Measurements from ENCODE around the gene BAIAP2L1.
"Not testable (repeated sequence)": the region's sequence is repeated elsewhere in the genome, so short reads cannot be mapped to it uniquely, and the experiment has no call there.

The BAIAP2L1 gene

DNA sequence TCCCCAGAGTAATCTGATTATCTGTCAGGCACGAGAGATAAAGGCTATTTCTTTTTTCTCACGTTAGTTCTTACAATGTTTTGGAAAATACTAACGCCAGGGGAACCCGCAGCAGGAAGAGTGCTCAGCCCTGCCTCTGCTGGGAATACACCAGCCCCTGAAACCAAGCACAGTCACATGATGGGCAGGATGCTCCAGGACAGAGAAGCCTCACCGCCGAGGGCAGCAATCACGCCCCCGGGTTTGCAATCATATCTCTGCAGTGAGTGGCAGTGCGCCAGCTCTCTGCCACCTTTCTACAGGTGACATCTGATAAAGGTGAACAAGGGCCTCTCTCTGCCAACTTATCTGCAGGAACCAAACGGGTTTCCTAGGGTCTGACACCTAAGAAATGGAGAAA is 79.6 kb downstream of the BAIAP2L1 start:
- no peak for DNase-seq (ENCODE audit: low spot score)

DNA sequence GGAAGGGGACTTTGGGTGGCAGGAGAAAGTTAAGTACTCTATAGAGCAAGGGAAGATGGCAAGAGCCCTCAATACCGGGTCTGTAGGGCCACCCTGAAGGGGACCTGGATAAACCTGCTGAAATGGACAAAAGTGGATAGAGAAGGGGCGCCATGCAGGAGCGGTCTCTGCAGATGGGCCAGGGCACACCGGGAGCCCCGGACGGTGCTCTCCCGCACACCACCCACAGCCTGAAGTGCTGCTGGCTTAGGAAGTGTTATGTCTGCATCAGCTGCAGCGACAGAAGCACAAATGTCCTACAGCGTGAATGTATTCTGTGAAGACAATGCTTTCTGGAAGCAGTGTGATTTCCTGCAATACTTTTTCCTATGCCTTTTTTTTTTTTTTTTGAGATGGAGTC is 81.7 kb downstream of the BAIAP2L1 start:
- DNase-seq (ENCODE audit: low spot score), result no peak

- no peak for DNase-seq (ENCODE audit: low spot score)
These were observed 83.4 kb downstream of the BAIAP2L1 start for GRCh38 chr7:98317366-98318040.

- DNase-seq (ENCODE audit: low spot score), result not testable (repeated sequence)
These were observed 84.8 kb downstream of the BAIAP2L1 start for GRCh38 chr7:98315994-98316527.

- no peak for DNase-seq (ENCODE audit: low spot score)
These were observed 85.4 kb downstream of the BAIAP2L1 start for GRCh38 chr7:98315318-98315993.

DNA sequence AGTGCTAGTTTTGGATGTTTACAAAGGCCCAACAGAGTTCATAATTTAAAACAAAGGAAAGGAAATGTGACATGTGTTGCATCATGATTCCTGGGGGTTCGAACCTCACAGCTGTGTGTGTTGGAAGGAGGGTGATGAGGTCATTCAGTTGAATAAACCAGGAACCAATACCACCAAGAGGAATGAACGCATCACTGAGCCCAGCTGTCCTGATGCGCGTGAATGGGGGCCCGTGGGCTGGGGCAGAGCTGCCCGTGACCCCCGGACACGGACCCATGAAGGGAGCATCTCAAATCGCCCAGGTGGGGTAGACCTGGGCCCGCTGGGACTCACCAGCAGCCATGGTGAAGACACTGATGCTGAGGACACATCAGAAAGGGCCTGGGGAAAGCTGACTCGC is 86.4 kb downstream of the BAIAP2L1 start:
- DNase-seq (ENCODE audit: low spot score), result no peak

GRCh38 chr7:98312201-98312600 is 88.7 kb downstream of the BAIAP2L1 start:
- no peak for DNase-seq (ENCODE audit: low spot score)

- no peak for DNase-seq (ENCODE audit: low spot score)
These were observed 91.3 kb downstream of the BAIAP2L1 start for GRCh38 chr7:98309566-98309965.

GRCh38 chr7:98307971-98308466 is 92.9 kb downstream of the BAIAP2L1 start:
- DNase-seq (ENCODE audit: low spot score), result no peak

GRCh38 chr7:98305951-98306535 is 94.8 kb downstream of the BAIAP2L1 start:
- DNase-seq (ENCODE audit: low spot score), result no peak

DNA sequence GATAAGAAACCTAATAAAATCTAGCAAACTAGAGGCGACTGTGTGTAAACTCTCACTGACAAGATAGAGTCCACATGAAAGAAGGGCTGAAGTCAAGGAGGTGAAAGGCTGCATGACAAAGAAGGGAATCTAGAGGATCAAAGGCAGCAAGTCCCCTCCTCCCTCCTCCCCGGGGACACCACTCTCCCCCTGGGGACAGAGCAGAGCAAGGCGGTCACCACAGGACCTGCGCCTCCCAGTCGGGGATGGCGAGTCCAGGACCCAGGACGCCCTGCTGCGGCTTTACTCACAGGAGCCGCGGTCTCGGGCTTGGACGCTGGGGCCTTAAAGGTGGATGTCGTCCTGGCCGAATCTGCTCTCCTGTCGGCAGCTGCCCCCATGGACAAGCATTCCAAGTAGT is 97.0 kb downstream of the BAIAP2L1 start:
- no peak for DNase-seq (ENCODE audit: low spot score)

DNA sequence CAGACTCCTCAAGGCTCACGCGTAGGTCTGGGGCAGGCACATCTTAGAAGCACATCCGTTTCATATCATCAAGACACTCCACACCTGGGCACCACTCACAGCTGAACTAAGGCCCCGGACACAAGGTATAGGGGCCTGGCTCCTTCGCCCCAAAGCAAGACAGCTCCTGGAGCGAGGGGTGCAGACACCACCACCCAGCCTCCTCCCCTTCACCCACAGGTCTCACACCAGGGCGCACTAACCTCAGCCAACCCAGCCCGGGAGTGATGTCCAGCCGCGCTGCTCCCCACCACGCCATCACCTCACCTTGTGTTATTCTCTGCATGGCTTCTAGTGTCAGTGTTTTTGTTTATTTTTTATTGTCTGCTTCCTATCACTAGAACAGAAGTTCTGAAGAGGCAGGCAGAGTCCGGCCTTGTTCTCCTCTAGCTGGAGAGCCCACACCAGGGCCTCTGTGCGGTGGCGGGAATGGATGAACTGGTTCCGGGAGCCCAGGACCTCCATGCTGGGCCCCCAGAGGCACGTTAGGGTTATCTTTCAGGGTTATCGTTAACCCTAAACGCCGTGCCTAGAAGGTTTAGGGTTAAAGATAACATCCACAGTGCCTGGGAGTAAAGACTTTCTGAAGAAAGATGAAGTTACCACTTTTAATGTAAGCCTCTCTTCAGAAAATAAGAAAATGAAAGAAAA is 97.6 kb downstream of the BAIAP2L1 start:
- DNase-seq (ENCODE audit: low spot score), result no peak

- DNase-seq (ENCODE audit: low spot score), result no peak
These were observed 99.0 kb downstream of the BAIAP2L1 start for GRCh38 chr7:98301693-98302470.

- DNase-seq (ENCODE audit: low spot score), result no peak
These were observed 100.1 kb downstream of the BAIAP2L1 start for GRCh38 chr7:98300595-98301372.

DNA sequence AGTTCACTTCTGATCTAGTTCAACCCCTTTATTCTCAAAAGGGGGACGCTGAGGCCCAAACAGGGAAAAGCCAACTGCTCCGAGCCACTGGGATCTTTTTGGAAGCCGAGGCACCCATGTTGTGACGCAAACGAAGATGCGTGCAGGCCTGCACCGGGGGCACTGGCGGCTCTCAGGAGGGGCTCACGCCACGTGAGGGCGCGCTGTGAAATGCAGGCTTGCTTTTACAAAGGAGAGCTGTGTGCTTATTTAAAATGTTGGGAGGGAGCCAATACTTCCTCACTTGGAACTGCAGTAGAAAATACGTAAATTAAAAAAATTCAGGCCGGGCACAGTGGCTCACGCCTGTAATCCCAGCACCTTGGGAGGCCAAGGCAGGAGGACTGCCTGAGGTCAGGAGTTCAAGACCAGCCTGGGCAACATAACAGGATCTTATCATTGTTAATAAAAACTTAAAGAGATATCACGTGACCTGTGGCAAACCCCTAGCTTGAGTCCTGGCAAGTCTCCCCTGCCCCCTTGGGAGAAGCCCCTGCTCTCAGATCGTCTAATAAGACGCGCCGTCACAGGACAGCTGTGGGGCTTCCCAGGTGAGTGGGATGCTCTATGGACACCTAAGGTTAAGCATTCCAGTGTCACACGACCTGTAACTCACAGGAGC is 103.1 kb downstream of the BAIAP2L1 start:
- DNase-seq (ENCODE audit: low spot score), result no peak

DNA sequence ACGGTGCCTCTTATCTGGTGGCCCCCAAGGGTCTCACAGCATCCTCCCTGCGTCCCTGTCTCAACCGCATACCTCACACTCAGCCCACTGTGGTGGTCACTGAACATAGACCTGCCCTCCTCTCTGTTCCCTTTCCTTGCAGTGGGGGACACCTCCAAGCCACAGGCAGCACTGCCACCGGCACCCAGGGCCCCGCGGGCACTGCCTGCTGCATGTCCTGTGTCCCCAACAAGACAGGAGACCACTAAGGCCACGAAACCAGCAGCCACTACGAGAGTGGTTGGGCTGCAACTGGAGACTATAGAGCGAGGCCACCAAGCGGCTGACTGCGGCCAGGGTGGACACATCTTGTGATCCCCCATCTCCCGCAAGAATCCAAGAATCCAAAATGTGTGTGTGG is 104.1 kb downstream of the BAIAP2L1 start:
- no peak for DNase-seq (ENCODE audit: low spot score)

- DNase-seq (ENCODE audit: low spot score), result no peak
These were observed 105.3 kb downstream of the BAIAP2L1 start for GRCh38 chr7:98295467-98296192.

DNA sequence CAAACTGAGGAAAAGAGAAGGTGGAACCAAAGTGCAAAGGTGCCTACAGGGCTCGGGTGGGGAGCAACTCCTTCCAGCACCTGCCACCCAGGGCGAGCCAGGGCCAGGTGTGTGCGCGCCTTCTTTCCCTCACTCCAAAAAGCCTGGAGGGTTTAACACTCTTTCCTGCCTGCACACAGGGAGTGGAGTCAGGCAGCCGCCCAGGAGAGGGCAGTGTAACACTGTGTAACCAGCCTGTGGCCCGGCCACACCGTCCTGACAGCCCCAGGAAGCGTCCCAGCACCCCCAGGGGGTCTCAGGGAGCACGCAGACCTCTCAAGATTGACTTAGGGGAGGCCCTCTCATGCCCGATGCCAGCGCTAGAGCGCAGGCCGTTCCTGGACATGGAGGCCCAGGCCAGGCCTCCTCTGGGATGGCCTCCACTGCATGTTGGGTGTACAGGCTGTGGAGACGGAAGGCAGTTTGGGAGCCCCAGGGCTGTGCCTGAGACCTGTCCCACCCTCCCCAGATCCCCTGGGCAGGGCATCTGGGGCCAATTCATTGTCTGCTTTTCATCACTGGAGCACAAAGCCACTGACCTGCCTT is 106.0 kb downstream of the BAIAP2L1 start:
- peak; percentile 69 for DNase-seq (ENCODE audit: low spot score)

DNA sequence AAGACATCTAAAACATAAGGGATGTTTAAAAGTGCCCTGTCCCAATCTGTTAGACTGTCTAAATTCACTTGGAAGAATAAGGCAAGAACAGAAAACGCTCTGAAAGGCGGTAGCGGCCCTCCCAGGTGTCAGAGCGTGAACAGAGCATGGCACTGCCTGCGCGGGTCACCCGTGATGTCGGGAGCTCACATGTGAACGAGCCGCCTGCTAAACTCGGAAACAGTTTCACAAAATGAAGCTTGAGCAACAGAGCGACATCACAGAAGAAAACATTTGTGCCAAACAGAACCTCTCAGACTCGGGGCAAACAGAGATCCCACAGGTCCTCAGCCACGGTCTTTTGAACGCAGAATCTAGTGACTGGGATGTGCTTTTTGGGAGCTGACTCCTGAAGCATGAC is 106.6 kb downstream of the BAIAP2L1 start:
- DNase-seq (ENCODE audit: low spot score), result no peak

All from AG20443 (cell line).